Upper lobe of left lung (tissue), 4 donors: ENCODE data around the gene GATAD2B.

ENCODE experiments used
- CTCF ChIP-seq, 6 experiments: fragments of 450-650 bp in 4 of 6; fragments of 200-600 bp in 2 of 6; sonication (generic) in 2 of 6; IDR thresholded peaks; one replicate each; pipeline ENCODE4 v1.5.1; 2016 to 2019; ENCODE audit warnings: antibody characterized with exemption in 6 of 6
- POLR2A ChIP-seq, 4 donors: fragments of 450-650 bp; IDR thresholded peaks; one replicate each; pipeline ENCODE4 v1.5.1; 2016 to 2017; ENCODE audit warnings: antibody characterized with exemption in 4 of 4, mild to moderate bottlenecking in 2 of 4
- POLR2AphosphoS5 ChIP-seq, 2 donors: sonication (generic); formaldehyde crosslinking; IDR thresholded peaks; one replicate each; pipeline ENCODE4 v1.5.1; 2017; ENCODE audit warnings: antibody characterized with exemption in 2 of 2

GRCh38 chr1:153774026-153774595 is 148.7 kb downstream of the GATAD2B start:
- TF ChIP-seq CTCF (IDR thresholded peaks at IDR 0.05): no peak
- TF ChIP-seq POLR2A (IDR thresholded peaks at IDR 0.05): no peak
- TF ChIP-seq POLR2AphosphoS5 (IDR thresholded peaks at IDR 0.05): no peak
